Measurements from ENCODE around the gene ST3GAL3. TPM values are rescaled to one million over a fixed set of nuclear protein-coding genes. Genes with fewer than 3 reads are reported as not detected.

The ST3GAL3 gene
- total and polyA plus RNA-seq, 2 of the 13 experiments (the other 11 are each of a cell fraction or from before 2014, with no cell fraction given) = 5.1 to 8.1 TPM

DNA sequence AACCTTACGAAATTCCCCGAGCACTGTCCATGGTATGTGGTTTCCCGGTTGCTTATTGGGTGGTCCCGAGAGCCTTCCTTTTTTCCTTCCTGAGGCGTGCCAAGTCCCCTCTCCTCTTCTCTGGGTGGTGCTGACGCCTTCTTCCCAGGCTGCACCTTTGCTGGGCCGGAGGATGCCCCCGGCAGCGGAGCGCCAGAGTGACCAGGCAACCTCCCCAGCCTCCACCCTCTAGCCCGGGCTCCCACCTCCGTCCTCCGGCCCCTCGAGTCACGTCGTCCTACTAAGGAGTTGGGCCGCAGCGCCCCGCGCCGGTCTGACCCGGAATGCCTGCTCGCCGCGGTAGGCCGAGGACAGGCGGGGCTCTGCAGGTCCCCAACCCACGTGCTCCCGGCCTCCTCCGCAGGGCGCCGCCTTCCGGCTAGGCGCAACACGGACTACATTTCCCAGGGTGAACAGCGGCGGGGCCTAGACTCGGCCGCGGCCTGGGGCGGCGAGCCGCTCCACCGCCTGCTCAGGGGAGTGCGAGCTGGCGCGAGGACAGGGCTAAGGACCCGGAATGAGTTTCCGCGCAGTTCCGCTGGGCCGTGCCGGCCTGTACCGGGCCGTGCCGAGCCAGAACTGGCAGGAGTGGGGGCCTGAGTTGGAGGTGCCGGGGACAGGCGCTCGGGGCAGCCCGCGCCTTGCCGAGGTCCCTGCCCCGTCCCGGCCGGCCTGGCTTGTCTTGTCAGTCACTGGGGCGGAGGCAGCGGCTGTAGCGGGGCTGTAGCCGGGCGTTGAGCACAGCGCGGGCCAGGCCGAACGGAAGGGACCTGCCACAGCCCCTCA is 239.1 kb downstream of the ST3GAL3 start, which contains the start of gene IPO13 (continued):
- TF ChIP-seq, protein P1, sequence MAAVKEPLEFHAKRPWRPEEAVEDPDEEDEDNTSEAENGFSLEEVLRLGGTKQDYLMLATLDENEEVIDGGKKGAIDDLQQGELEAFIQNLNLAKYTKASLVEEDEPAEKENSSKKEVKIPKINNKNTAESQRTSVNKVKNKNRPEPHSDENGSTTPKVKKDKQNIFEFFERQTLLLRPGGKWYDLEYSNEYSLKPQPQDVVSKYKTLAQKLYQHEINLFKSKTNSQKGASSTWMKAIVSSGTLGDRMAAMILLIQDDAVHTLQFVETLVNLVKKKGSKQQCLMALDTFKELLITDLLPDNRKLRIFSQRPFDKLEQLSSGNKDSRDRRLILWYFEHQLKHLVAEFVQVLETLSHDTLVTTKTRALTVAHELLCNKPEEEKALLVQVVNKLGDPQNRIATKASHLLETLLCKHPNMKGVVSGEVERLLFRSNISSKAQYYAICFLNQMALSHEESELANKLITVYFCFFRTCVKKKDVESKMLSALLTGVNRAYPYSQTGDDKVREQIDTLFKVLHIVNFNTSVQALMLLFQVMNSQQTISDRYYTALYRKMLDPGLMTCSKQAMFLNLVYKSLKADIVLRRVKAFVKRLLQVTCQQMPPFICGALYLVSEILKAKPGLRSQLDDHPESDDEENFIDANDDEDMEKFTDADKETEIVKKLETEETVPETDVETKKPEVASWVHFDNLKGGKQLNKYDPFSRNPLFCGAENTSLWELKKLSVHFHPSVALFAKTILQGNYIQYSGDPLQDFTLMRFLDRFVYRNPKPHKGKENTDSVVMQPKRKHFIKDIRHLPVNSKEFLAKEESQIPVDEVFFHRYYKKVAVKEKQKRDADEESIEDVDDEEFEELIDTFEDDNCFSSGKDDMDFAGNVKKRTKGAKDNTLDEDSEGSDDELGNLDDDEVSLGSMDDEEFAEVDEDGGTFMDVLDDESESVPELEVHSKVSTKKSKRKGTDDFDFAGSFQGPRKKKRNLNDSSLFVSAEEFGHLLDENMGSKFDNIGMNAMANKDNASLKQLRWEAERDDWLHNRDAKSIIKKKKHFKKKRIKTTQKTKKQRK (IDR thresholded peaks at IDR 0.05; ENCODE audit: low read length) = no peak
- TF ChIP-seq, protein P2, sequence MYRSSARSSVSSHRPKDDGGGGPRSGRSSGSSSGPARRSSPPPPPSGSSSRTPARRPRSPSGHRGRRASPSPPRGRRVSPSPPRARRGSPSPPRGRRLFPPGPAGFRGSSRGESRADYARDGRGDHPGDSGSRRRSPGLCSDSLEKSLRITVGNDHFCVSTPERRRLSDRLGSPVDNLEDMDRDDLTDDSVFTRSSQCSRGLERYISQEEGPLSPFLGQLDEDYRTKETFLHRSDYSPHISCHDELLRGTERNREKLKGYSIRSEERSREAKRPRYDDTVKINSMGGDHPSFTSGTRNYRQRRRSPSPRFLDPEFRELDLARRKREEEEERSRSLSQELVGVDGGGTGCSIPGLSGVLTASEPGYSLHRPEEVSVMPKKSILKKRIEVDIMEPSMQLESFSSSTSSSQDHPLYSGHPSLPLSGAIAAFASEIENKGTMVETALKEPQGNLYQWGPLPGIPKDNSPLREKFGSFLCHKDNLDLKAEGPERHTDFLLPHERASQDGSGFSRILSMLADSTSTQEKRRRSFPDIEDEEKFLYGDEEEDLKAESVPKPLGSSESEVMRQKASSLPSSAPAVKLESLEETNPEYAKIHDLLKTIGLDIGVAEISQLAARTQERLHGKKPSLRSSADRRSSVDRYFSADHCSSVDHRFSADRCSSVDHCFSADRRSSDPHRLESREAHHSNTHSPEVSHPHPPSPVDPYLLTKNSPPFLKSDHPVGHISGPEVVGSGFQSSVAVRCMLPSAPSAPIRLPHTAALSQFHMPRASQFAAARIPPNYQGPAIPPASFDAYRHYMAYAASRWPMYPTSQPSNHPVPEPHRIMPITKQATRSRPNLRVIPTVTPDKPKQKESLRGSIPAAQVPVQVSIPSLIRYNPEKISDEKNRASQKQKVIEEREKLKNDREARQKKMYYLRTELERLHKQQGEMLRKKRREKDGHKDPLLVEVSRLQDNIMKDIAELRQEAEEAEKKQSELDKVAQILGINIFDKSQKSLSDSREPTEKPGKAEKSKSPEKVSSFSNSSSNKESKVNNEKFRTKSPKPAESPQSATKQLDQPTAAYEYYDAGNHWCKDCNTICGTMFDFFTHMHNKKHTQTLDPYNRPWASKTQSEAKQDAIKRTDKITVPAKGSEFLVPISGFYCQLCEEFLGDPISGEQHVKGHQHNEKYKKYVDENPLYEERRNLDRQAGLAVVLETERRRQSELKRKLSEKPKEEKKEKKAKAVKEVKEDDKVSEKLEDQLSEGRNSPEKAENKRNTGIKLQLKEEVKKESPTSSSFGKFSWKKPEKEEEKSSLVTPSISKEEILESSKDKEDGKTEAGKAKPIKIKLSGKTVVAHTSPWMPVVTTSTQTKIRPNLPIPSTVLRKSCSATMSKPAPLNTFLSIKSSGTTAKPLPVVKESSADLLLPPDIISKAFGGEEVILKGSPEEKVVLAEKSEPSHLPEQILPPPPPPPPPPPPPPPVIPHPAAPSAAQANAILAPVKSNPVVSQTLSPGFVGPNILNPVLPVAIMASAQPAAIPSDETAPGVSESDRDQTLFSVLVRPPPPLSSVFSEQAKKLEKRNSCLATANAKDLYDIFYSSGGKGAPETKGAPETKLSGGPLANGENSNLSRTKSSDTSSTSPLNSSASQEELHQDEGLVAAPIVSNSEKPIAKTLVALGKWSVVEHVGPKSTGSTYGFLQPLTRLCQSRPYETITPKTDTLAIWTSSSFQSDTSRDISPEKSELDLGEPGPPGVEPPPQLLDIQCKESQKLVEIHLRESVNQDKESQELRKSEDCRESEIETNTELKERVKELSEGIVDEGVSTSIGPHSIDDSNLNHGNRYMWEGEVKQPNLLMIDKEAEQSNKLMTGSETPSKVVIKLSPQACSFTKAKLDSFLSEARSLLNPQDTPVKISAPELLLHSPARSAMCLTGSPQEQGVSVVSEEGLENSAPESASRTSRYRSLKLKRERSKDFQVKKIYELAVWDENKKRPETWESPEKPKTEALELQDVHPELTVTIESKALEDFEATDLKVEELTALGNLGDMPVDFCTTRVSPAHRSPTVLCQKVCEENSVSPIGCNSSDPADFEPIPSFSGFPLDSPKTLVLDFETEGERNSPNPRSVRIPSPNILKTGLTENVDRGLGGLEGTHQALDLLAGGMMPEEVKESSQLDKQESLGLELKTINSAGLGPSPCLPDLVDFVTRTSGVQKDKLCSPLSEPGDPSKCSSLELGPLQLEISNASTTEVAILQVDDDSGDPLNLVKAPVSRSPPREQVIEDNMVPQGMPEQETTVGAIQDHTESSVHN (CRISPR knock-in tag; IDR thresholded peaks at IDR 0.05) = peak; percentile 28; the same call in 1 of the 2 replicates
- TF ChIP-seq, protein P3, sequence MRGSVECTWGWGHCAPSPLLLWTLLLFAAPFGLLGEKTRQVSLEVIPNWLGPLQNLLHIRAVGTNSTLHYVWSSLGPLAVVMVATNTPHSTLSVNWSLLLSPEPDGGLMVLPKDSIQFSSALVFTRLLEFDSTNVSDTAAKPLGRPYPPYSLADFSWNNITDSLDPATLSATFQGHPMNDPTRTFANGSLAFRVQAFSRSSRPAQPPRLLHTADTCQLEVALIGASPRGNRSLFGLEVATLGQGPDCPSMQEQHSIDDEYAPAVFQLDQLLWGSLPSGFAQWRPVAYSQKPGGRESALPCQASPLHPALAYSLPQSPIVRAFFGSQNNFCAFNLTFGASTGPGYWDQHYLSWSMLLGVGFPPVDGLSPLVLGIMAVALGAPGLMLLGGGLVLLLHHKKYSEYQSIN (CRISPR knock-in tag; IDR thresholded peaks at IDR 0.05; ENCODE audit: borderline replicate concordance) = no peak
- TF ChIP-seq MLLT10 (CRISPR knock-in tag; IDR thresholded peaks at IDR 0.05) = no peak
- TF ChIP-seq ZNF670 (CRISPR knock-in tag; IDR thresholded peaks at IDR 0.05; ENCODE audit: borderline replicate concordance) = peak; percentile 94; the same call in 1 of the 2 replicates
- no peak for TF ChIP-seq FOSL1 (CRISPR knock-in tag; IDR thresholded peaks at IDR 0.05; ENCODE audit: borderline replicate concordance)
- TF ChIP-seq ZSCAN30 (CRISPR knock-in tag; IDR thresholded peaks at IDR 0.05) = no peak
- TF ChIP-seq MAZ (IDR thresholded peaks at IDR 0.05; ENCODE audit: borderline replicate concordance, low read depth, low read length) = no peak
- peak; percentile 94 for TF ChIP-seq MAZ (CRISPR knock-in tag; IDR thresholded peaks at IDR 0.05; ENCODE audit: low read depth)
- 0 out of 2 replicates have a peak, but pooled peaks have one; percentile 11 for TF ChIP-seq JUN (CRISPR knock-in tag; IDR thresholded peaks at IDR 0.05)
- TF ChIP-seq ZNF12 (CRISPR knock-in tag; IDR thresholded peaks at IDR 0.05) = 0 out of 2 replicates have a peak, but pooled peaks have one; percentile 4
- TF ChIP-seq SIN3A (IDR thresholded peaks at IDR 0.05; ENCODE audit: borderline replicate concordance, low read depth, low read length) = peak; percentile 88; the same call in 1 of the 2 replicates
- peak; percentile 98 for TF ChIP-seq XRCC5 (optimal IDR thresholded peaks at IDR 0.05; ENCODE audit: low read length)
- no peak; the same call in 1 of the 2 replicates for TF ChIP-seq ZFP90 (CRISPR knock-in tag; IDR thresholded peaks at IDR 0.05; ENCODE audit: borderline replicate concordance)

Data from HepG2 (cell line).